ENCODE results near the gene PUM1. TPM values are rescaled to one million over a fixed set of nuclear protein-coding genes. Genes with fewer than 3 reads are reported as not detected.

Gene PUM1
- total RNA-seq, 2 donors from 2014 or later, result 100 to 104 TPM

DNA sequence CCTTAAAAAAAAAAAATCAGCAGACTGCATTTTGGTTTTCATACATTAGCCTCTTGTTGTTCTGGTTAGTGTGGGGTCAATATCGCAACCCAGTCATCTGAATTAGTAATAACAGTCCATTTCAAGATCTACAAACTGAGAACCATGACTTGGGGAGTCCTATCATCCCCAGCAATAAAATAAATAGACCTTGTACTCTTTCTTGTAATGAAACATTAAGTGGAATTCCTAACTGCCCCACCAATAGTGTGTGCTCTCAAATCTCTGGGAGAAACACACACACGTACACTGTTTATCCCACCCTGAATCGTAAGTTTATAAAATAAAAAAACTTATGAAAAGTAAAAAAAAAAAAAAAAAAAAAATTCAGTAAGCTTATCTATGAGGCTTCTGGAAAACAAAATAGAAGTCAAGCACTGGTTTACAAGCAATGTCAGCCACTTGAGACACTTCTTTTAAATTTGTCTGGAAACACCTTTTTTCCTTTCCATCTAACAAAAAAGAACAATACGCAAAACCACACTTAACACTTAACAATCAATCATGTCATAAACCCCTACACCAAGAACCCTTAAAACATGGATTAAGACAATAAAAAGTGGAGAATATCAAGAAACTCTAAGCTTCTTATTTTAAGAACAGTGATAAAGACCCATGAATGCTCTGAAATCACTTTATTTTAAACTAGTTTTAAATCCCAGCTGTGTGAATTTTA is 53.1 kb downstream of the PUM1 start:
- no peak for DNase-seq
- Mint-ChIP-seq H3K27ac (no peak overlapping the region), H3K4me3 (peak overlapping the region in 1 of 2 donors; percentile 8), H3K27me3 (ENCODE audit: low read depth) (no peaks in the 10 kb centered on the region), H3K4me1 (ENCODE audit: low read depth) (peaks cover 71% of the 10 kb centered on the region), H3K36me3 (ENCODE audit: insufficient read depth in 2 of 2) (peaks cover 0 to 6% of the 10 kb centered on the region in 2 donors), H3K9me3 (no peaks in the 10 kb centered on the region)
- no peak for ATAC-seq (replicated peaks in 1 of 2)

DNA sequence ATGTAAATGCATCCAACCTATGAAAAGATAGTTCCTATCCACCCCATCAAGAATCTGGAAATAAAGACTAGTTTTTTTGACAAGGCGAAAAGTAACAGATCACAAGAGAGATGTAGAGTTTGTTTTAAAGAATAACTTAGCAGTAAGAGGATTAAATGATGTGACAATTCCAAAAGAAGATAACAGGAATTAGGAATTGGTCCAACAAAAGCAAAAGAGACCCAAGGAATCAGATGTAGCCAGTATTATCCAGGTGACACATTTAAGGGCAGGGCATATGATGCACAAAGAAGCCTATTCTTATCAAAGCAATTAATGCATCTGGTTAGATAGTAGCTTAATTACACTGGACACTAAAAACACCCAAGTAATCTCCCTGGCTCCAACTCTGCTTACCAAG is 53.8 kb downstream of the PUM1 start:
- H3K9me3 Mint-ChIP-seq, result no peaks in the 10 kb centered on the region
- H3K4me1 Mint-ChIP-seq (ENCODE audit: low read depth), result peaks cover 66% of the 10 kb centered on the region
- peak overlapping the region; percentile 66 for H3K27ac Mint-ChIP-seq
- peak overlapping the region in 1 of 2 donors; percentile 8 for H3K4me3 Mint-ChIP-seq
- ATAC-seq (replicated peaks in 1 of 2) (no peak), DNase-seq (no peak)
- H3K27me3 Mint-ChIP-seq (ENCODE audit: low read depth), result no peaks in the 10 kb centered on the region
- H3K36me3 Mint-ChIP-seq (ENCODE audit: insufficient read depth in 2 of 2), result peaks cover 0 to 3% of the 10 kb centered on the region in 2 donors

DNA sequence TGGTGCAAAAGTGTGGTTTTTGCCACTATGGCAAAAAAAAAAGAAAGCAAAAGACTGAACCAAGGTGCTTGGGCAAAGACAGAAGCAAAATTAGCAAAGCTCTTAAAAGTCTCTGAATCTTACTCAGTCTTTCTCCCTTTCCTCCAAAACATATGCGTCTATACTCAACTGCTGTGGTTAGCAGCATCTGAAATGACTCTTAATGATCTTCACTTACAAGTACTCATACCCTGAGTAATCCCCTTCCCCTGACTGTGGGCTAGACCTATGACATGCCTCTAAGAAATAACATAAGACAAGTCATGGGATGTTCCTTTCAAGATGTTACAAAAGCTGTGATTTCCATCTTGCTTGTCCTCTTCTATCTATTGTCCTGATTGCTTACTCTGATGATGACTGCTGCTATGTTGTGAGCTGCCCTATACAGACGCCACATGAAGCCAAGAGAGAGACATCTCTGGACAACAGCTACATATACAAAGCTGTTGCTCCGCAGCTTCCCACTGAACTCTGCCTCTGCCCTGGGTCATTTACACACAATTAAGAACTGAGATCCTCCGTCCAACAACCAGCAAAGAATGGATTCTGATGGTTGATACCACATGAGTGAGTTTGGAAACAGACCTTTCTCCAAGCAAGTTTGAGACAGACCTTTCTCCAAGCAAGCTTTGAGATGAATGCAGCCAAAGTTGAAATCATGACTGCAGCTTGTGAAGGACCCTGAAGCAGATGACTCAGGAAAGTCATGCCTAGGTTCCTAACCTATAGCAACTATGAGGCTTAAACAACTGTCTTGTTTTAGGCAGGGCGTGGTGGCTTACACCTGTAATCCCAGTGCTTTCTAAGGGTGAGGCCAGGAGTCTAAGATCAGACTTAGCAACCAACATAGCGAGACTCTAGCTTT is 55.2 kb downstream of the PUM1 start:
- peak; percentile 66 to 67 for DNase-seq
- peak; percentile 99 for ATAC-seq (replicated peaks in 1 of 2)
- Mint-ChIP-seq H3K36me3 (ENCODE audit: insufficient read depth in 2 of 2) (peaks cover 5 to 13% of the 10 kb centered on the region in 2 donors), H3K4me3 (peak overlapping the region; percentile 58 to 70), H3K9me3 (no peaks in the 10 kb centered on the region), H3K4me1 (ENCODE audit: low read depth) (peaks cover 71% of the 10 kb centered on the region), H3K27me3 (ENCODE audit: low read depth) (no peaks in the 10 kb centered on the region), H3K27ac (peak overlapping the region; percentile 67)

DNA sequence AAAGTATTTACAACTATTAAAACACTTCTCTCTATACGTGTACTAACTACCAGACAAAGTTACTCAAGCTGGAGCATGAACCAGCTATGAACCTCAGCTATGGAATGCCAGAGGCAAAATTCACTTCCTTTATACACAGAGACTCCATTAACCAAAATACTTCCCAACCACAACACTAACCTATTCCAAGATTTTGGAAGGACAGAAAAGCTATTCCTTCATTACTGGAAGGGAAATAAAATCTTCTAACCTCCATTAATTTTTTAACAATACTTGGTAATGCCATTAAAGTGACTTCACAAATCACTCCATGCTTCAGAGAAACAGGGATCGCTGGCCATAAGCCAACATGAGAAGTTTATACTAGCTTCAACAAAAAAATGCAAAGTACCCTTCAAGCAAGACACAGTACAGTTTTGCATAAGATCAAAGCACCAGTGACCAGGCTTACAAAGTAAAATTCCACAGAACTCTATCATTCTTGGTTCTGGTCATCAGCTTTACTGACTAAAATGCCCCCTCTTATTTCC is 58.0 kb downstream of the PUM1 start:
- peaks cover 76% of the 10 kb centered on the region for H3K4me1 Mint-ChIP-seq (ENCODE audit: low read depth)
- peak overlapping the region; percentile 90 for H3K27ac Mint-ChIP-seq
- ATAC-seq (replicated peaks in 1 of 2), result no peak
- H3K4me3 Mint-ChIP-seq, result peak overlapping the region; percentile 4 to 56
- no peaks in the 10 kb centered on the region for H3K27me3 Mint-ChIP-seq (ENCODE audit: low read depth)
- H3K9me3 Mint-ChIP-seq, result no peaks in the 10 kb centered on the region
- DNase-seq, result no peak
- H3K36me3 Mint-ChIP-seq (ENCODE audit: insufficient read depth in 2 of 2), result peaks cover 5 to 19% of the 10 kb centered on the region in 2 donors

DNA sequence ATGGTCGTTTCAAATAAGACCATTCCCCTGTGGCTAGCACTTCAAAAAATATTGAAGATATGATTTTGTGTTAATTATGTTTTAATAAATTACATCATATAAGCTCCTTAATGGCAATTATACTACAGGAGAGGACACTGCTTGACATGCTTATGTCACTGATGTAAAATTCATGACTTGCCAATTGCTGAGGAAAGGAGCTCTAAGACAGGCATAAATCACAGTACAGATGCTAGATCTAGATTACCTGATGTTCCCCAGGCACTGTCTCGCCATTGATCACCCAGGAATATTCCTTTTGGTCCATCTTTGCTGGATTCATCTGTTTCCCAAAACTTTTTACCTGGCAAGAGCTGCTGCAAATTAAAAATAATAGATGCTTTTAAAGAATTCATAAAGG is 58.8 kb downstream of the PUM1 start:
- peak overlapping the region; percentile 29 for H3K27ac Mint-ChIP-seq
- peaks cover 5 to 23% of the 10 kb centered on the region in 2 donors for H3K36me3 Mint-ChIP-seq (ENCODE audit: insufficient read depth in 2 of 2)
- peaks cover 68% of the 10 kb centered on the region for H3K4me1 Mint-ChIP-seq (ENCODE audit: low read depth)

DNA sequence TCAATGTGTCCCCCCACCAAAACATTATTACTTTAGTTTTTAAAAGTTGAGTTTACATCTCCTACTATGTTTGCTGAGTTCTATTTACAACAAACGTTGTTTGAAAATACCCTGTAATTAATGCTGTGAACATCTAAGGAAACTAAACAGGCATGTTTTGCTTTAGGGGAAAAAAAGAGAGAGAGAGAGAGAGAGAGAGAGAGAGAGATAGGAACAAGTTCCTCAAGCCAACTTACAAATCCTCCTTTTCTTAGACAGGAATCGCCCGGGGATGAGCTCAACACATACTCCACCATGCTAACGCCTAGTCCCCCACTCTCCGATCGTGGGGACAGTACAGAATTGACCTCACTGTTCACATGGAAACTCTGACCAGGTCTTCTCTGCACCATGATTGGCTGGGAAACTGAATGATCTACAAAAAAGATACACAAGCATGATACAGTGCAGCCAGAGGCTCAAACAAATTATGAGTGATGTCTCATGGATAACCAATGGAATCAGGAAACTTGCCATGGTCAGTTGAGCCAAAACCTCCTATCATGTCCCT is 59.8 kb downstream of the PUM1 start:
- DNase-seq (no peak), ATAC-seq (replicated peaks in 1 of 2) (no peak)
- Mint-ChIP-seq H3K4me3 (no peak overlapping the region), H3K27ac (peak overlapping the region; percentile 80), H3K4me1 (ENCODE audit: low read depth) (peaks cover 57% of the 10 kb centered on the region), H3K36me3 (ENCODE audit: insufficient read depth in 2 of 2) (peaks cover 5 to 23% of the 10 kb centered on the region in 2 donors), H3K27me3 (ENCODE audit: low read depth) (no peaks in the 10 kb centered on the region), H3K9me3 (no peaks in the 10 kb centered on the region)

More for the DNA sequence above, 58.8 kb downstream of the PUM1 start:
- Mint-ChIP-seq H3K27me3 (ENCODE audit: low read depth) (no peaks in the 10 kb centered on the region), H3K9me3 (no peaks in the 10 kb centered on the region), H3K4me3 (no peak overlapping the region)
- DNase-seq (no peak), ATAC-seq (replicated peaks in 1 of 2) (no peak)

DNA sequence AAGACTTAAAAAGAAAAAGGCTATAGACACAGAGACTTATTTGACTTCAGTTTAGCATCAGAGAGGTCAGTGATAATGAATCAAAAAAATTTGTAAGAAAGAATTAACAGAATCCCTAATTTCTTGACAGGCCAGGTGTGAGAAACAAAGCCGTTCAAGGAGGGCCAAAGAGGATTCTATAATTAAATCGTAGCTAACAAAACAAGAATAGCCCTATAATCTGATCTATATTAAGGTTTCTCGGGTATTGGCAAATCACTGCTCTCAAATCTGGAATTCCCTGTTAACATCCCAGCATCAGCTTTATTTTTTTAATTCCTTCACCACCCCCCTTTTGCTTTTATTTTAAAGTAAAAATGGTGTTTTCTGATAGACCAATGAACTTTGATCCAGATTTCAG is 60.3 kb downstream of the PUM1 start:
- ATAC-seq (replicated peaks in 1 of 2), result no peak
- H3K9me3 Mint-ChIP-seq, result no peaks in the 10 kb centered on the region
- no peak overlapping the region for H3K4me3 Mint-ChIP-seq
- H3K4me1 Mint-ChIP-seq (ENCODE audit: low read depth), result peaks cover 52% of the 10 kb centered on the region
- peaks cover 6 to 23% of the 10 kb centered on the region in 2 donors for H3K36me3 Mint-ChIP-seq (ENCODE audit: insufficient read depth in 2 of 2)
- no peak overlapping the region for H3K27ac Mint-ChIP-seq
- DNase-seq, result no peak
- no peaks in the 10 kb centered on the region for H3K27me3 Mint-ChIP-seq (ENCODE audit: low read depth)

DNA sequence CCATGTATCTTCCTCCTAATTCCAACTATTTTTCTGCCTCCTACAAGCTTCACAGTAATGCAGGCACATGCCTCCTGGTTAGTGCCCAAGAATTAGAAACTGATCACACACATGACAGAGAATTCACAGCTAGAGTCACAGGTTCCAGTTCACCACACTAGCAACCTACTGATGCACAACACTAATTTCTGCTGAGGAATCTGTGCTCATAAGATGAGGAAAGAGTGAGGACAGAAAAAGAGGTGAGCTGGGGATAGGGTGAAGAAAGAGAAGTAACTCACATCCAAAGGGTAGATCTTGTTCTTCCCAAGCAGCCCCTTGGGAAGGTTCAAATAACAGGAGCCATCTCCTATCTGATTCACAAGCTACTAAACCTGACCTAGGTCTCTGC is 61.3 kb downstream of the PUM1 start:
- H3K36me3 Mint-ChIP-seq (ENCODE audit: insufficient read depth in 2 of 2), result peaks cover 7 to 22% of the 10 kb centered on the region in 2 donors

DNA sequence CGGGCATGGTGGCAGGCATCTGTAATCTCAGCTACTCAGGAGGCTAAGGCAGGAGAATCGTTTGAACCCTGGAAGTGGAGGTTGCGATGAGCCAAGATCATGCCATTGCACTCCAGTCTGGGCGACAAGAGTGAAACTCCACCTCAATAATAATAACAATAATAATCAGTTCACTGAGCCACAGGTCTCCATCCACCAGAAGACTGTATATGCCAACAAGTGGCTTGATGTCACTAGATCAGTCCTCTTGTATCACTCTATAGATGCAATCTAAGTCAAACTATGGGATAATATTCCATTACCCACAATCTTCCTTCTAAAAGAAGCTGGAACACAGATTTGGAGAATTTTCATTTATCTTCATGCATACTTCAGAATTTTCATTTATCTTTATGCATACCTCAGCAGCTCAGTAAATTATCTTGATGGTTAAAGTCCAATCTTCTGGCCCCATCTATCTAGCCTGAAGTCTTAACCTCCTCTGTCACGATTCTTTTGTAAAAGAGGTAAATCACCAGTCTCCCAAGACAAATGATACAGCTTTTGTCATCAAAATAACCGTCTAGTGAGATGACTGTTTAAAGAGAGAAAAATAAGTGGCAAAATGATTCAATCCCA is 61.8 kb downstream of the PUM1 start:
- DNase-seq (no peak), ATAC-seq (replicated peaks in 1 of 2) (no peak)
- H3K9me3 Mint-ChIP-seq, result no peaks in the 10 kb centered on the region
- H3K27ac Mint-ChIP-seq, result peak overlapping the region; percentile 77
- H3K4me1 Mint-ChIP-seq (ENCODE audit: low read depth), result peaks cover 43% of the 10 kb centered on the region
- H3K4me3 Mint-ChIP-seq, result no peak overlapping the region
- H3K27me3 Mint-ChIP-seq (ENCODE audit: low read depth), result no peaks in the 10 kb centered on the region
- H3K36me3 Mint-ChIP-seq (ENCODE audit: insufficient read depth in 2 of 2), result peaks cover 7 to 20% of the 10 kb centered on the region in 2 donors

More for the DNA sequence above, 61.3 kb downstream of the PUM1 start:
- no peaks in the 10 kb centered on the region for H3K27me3 Mint-ChIP-seq (ENCODE audit: low read depth)
- H3K27ac Mint-ChIP-seq, result peak overlapping the region; percentile 2
- H3K9me3 Mint-ChIP-seq, result no peaks in the 10 kb centered on the region
- DNase-seq (no peak), ATAC-seq (replicated peaks in 1 of 2) (no peak)
- H3K4me3 Mint-ChIP-seq, result no peak overlapping the region
- peaks cover 44% of the 10 kb centered on the region for H3K4me1 Mint-ChIP-seq (ENCODE audit: low read depth)

DNA sequence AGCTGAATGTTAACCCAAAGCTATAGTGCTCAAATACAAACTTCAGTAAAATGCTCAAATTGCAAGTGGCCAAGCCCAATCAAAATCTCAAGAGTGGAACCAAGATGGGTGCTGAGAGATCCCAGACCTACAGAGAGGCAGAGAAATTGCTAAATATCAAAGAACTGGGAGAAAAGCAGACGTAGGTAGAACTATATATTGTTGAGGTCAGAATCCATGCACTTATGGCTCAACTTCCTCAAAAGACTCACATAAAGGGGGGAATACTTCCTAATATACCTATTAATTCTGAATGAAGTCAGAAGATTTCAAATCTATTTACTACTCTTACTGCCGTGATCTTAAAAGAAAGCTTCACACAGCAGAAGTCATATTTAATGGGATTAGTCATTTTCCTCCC is 65.2 kb downstream of the PUM1 start:
- Mint-ChIP-seq H3K27me3 (ENCODE audit: low read depth) (no peaks in the 10 kb centered on the region), H3K4me3 (no peak overlapping the region), H3K4me1 (ENCODE audit: low read depth) (peaks cover 44% of the 10 kb centered on the region), H3K36me3 (ENCODE audit: insufficient read depth in 2 of 2) (peaks cover 2 to 20% of the 10 kb centered on the region in 2 donors), H3K27ac (no peak overlapping the region), H3K9me3 (no peaks in the 10 kb centered on the region)
- DNase-seq, result no peak
- no peak for ATAC-seq (replicated peaks in 1 of 2)

DNA sequence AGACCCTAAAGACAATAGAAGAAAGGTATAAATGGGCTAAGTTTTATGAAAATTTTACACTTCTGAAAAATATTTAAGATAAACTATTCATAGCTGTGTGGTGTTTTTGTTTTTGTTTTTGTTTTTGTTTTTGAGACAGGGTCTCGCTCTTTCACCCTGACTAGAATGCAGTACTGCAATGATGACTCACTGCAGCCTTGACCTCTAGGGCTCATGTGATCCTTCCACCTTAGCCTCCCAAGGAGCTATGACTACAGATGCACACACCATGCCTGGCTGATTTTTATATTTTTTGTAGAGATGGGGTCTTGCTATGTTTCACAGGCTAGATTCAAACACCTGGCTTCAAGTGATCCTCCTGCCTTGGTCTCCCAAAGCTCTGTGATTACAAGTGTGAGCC is 66.6 kb downstream of the PUM1 start:
- Mint-ChIP-seq H3K4me3 (no peak overlapping the region), H3K4me1 (ENCODE audit: low read depth) (peaks cover 38% of the 10 kb centered on the region), H3K9me3 (no peaks in the 10 kb centered on the region), H3K27me3 (ENCODE audit: low read depth) (no peaks in the 10 kb centered on the region), H3K27ac (peak overlapping the region; percentile 7), H3K36me3 (ENCODE audit: insufficient read depth in 2 of 2) (peaks cover 7 to 26% of the 10 kb centered on the region in 2 donors)
- ATAC-seq (replicated peaks in 1 of 2) (peak in 1 of 2 donors; percentile 36), DNase-seq (no peak)

DNA sequence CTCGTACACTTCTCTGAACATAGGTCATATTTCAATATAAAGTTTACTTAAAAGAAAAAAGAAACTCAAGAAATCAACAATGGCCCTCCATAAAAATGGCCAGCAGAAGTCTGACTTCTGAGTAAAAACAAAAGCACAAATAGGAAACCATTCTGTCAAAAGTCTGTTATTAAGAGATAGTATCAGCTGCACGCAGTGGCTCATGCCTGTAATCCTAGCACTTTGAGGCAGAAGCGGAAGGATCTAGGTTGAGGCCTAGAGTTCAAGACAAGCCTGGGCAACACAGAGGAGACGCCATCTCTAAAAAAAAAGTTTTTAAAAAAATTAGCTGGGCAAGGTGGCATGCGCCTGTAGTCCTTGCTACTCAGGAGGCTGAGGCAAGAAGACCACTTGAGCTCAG is 67.3 kb downstream of the PUM1 start:
- no peaks in the 10 kb centered on the region for H3K27me3 Mint-ChIP-seq (ENCODE audit: low read depth)
- no peaks in the 10 kb centered on the region for H3K9me3 Mint-ChIP-seq
- peaks cover 34% of the 10 kb centered on the region for H3K4me1 Mint-ChIP-seq (ENCODE audit: low read depth)
- H3K36me3 Mint-ChIP-seq (ENCODE audit: insufficient read depth in 2 of 2), result peaks cover 7 to 24% of the 10 kb centered on the region in 2 donors
- ATAC-seq (replicated peaks in 1 of 2) (no peak), DNase-seq (no peak)
- H3K4me3 Mint-ChIP-seq, result no peak overlapping the region
- peak overlapping the region; percentile 7 for H3K27ac Mint-ChIP-seq
